ENCODE measurements around the gene BBOX1. TPM values are rescaled to one million over a fixed set of nuclear protein-coding genes. Genes with fewer than 3 reads are reported as not detected.

BBOX1 gene
- total RNA-seq, 1 donor from 2014 or later = under 0.01 TPM

- Histone ChIP-seq H3K27ac (ENCODE audit: low read depth, low read length) (no peak overlapping the region), H3K27me3 (ENCODE audit: control insufficient read depth in 3 of 3, insufficient read depth in 3 of 3, low read length in 3 of 3) (peaks cover 0 to 3% (median 0%) of the 10 kb centered on the region in 3 donors), H3K9ac (ENCODE audit: low read depth in 1 of 3, low read length in 3 of 3) (no peak overlapping the region), H3K4me3 (ENCODE audit: low read length in 3 of 3) (no peak overlapping the region), H3K4me1 (ENCODE audit: control insufficient read depth in 3 of 3, insufficient read depth in 3 of 3, low read length in 3 of 3) (no peaks in the 10 kb centered on the region), H3K36me3 (ENCODE audit: control insufficient read depth in 3 of 3, insufficient read depth in 3 of 3, low read length in 3 of 3) (no peaks in the 10 kb centered on the region), H3K9me3 (ENCODE audit: control insufficient read depth in 3 of 3, low read length in 3 of 3) (no peaks in the 10 kb centered on the region)
Measured at GRCh38 chr11:27025312-27025955, 15.2 kb upstream of the BBOX1 start.

- H3K27ac ChIP-seq (ENCODE audit: low read depth, low read length) = no peak overlapping the region
Measured at GRCh38 chr11:27025957-27026733, 14.5 kb upstream of the BBOX1 start.

GRCh38 chr11:27028561-27028965 lies 12.1 kb upstream of the BBOX1 start:
- Histone ChIP-seq H3K27ac (ENCODE audit: low read depth, low read length) (no peak overlapping the region), H3K9me3 (ENCODE audit: control insufficient read depth in 3 of 3, low read length in 3 of 3) (no peaks in the 10 kb centered on the region), H3K4me3 (ENCODE audit: low read length in 3 of 3) (no peak overlapping the region), H3K36me3 (ENCODE audit: control insufficient read depth in 3 of 3, insufficient read depth in 3 of 3, low read length in 3 of 3) (no peaks in the 10 kb centered on the region), H3K9ac (ENCODE audit: low read depth in 1 of 3, low read length in 3 of 3) (no peak overlapping the region), H3K4me1 (ENCODE audit: control insufficient read depth in 3 of 3, insufficient read depth in 3 of 3, low read length in 3 of 3) (no peaks in the 10 kb centered on the region), H3K27me3 (ENCODE audit: control insufficient read depth in 3 of 3, insufficient read depth in 3 of 3, low read length in 3 of 3) (peaks cover 0 to 3% (median 0%) of the 10 kb centered on the region in 3 donors)

More at GRCh38 chr11:27025957-27026733, 14.5 kb upstream of the BBOX1 start:
- Histone ChIP-seq H3K4me1 (ENCODE audit: control insufficient read depth in 3 of 3, insufficient read depth in 3 of 3, low read length in 3 of 3) (no peaks in the 10 kb centered on the region), H3K9ac (ENCODE audit: low read depth in 1 of 3, low read length in 3 of 3) (no peak overlapping the region), H3K36me3 (ENCODE audit: control insufficient read depth in 3 of 3, insufficient read depth in 3 of 3, low read length in 3 of 3) (no peaks in the 10 kb centered on the region), H3K4me3 (ENCODE audit: low read length in 3 of 3) (no peak overlapping the region), H3K9me3 (ENCODE audit: control insufficient read depth in 3 of 3, low read length in 3 of 3) (no peaks in the 10 kb centered on the region), H3K27me3 (ENCODE audit: control insufficient read depth in 3 of 3, insufficient read depth in 3 of 3, low read length in 3 of 3) (peaks cover 0 to 3% (median 0%) of the 10 kb centered on the region in 3 donors)

- Histone ChIP-seq H3K27me3 (ENCODE audit: control insufficient read depth in 3 of 3, insufficient read depth in 3 of 3, low read length in 3 of 3) (peaks cover 0 to 3% (median 0%) of the 10 kb centered on the region in 3 donors), H3K4me1 (ENCODE audit: control insufficient read depth in 3 of 3, insufficient read depth in 3 of 3, low read length in 3 of 3) (no peaks in the 10 kb centered on the region), H3K36me3 (ENCODE audit: control insufficient read depth in 3 of 3, insufficient read depth in 3 of 3, low read length in 3 of 3) (no peaks in the 10 kb centered on the region), H3K9me3 (ENCODE audit: control insufficient read depth in 3 of 3, low read length in 3 of 3) (no peaks in the 10 kb centered on the region), H3K4me3 (ENCODE audit: low read length in 3 of 3) (no peak overlapping the region), H3K9ac (ENCODE audit: low read depth in 1 of 3, low read length in 3 of 3) (no peak overlapping the region), H3K27ac (ENCODE audit: low read depth, low read length) (no peak overlapping the region)
Measured at GRCh38 chr11:27029966-27030365, 10.6 kb upstream of the BBOX1 start.

- H3K36me3 ChIP-seq (ENCODE audit: control insufficient read depth in 3 of 3, insufficient read depth in 3 of 3, low read length in 3 of 3) = no peaks in the 10 kb centered on the region
- no peaks in the 10 kb centered on the region for H3K4me1 ChIP-seq (ENCODE audit: control insufficient read depth in 3 of 3, insufficient read depth in 3 of 3, low read length in 3 of 3)
- H3K27me3 ChIP-seq (ENCODE audit: control insufficient read depth in 3 of 3, insufficient read depth in 3 of 3, low read length in 3 of 3) = peaks cover 0 to 3% (median 0%) of the 10 kb centered on the region in 3 donors
- H3K9me3 ChIP-seq (ENCODE audit: control insufficient read depth in 3 of 3, low read length in 3 of 3) = peaks cover 0 to 3% (median 0%) of the 10 kb centered on the region in 3 donors
- no peak overlapping the region for H3K27ac ChIP-seq (ENCODE audit: low read depth, low read length)
- no peak overlapping the region for H3K9ac ChIP-seq (ENCODE audit: low read depth in 1 of 3, low read length in 3 of 3)
- H3K4me3 ChIP-seq (ENCODE audit: low read length in 3 of 3) = no peak overlapping the region
Measured at GRCh38 chr11:27031754-27032153, 8.9 kb upstream of the BBOX1 start.

GRCh38 chr11:27039873-27040272 lies 742 bp upstream of the BBOX1 start:
- Histone ChIP-seq H3K27ac (ENCODE audit: low read depth, low read length) (no peak overlapping the region), H3K36me3 (ENCODE audit: control insufficient read depth in 3 of 3, insufficient read depth in 3 of 3, low read length in 3 of 3) (no peaks in the 10 kb centered on the region), H3K4me1 (ENCODE audit: control insufficient read depth in 3 of 3, insufficient read depth in 3 of 3, low read length in 3 of 3) (peaks cover 0 to 4% (median 3%) of the 10 kb centered on the region in 3 donors), H3K9ac (ENCODE audit: low read depth in 1 of 3, low read length in 3 of 3) (no peak overlapping the region), H3K9me3 (ENCODE audit: control insufficient read depth in 3 of 3, low read length in 3 of 3) (peaks cover 0 to 3% (median 0%) of the 10 kb centered on the region in 3 donors), H3K27me3 (ENCODE audit: control insufficient read depth in 3 of 3, insufficient read depth in 3 of 3, low read length in 3 of 3) (no peaks in the 10 kb centered on the region), H3K4me3 (ENCODE audit: low read length in 3 of 3) (no peak overlapping the region)

GRCh38 chr11:27041141-27041899 lies 705 bp downstream of the BBOX1 start:
- H3K9me3 ChIP-seq (ENCODE audit: control insufficient read depth in 3 of 3, low read length in 3 of 3) = peaks cover 0 to 2% (median 0%) of the 10 kb centered on the region in 3 donors
- H3K9ac ChIP-seq (ENCODE audit: low read depth in 1 of 3, low read length in 3 of 3) = no peak overlapping the region
- no peak overlapping the region for H3K27ac ChIP-seq (ENCODE audit: low read depth, low read length)
- H3K4me3 ChIP-seq (ENCODE audit: low read length in 3 of 3) = no peak overlapping the region
- H3K36me3 ChIP-seq (ENCODE audit: control insufficient read depth in 3 of 3, insufficient read depth in 3 of 3, low read length in 3 of 3) = no peaks in the 10 kb centered on the region
- H3K4me1 ChIP-seq (ENCODE audit: control insufficient read depth in 3 of 3, insufficient read depth in 3 of 3, low read length in 3 of 3) = peaks cover 0 to 4% (median 3%) of the 10 kb centered on the region in 3 donors
- H3K27me3 ChIP-seq (ENCODE audit: control insufficient read depth in 3 of 3, insufficient read depth in 3 of 3, low read length in 3 of 3) = no peaks in the 10 kb centered on the region

GRCh38 chr11:27046956-27047355 lies 6.3 kb downstream of the BBOX1 start:
- no peak overlapping the region for H3K4me3 ChIP-seq (ENCODE audit: low read length in 3 of 3)
- H3K9ac ChIP-seq (ENCODE audit: low read depth in 1 of 3, low read length in 3 of 3) = no peak overlapping the region
- H3K9me3 ChIP-seq (ENCODE audit: control insufficient read depth in 3 of 3, low read length in 3 of 3) = no peaks in the 10 kb centered on the region
- H3K27ac ChIP-seq (ENCODE audit: low read depth, low read length) = no peak overlapping the region
- H3K4me1 ChIP-seq (ENCODE audit: control insufficient read depth in 3 of 3, insufficient read depth in 3 of 3, low read length in 3 of 3) = no peaks in the 10 kb centered on the region
- no peaks in the 10 kb centered on the region for H3K36me3 ChIP-seq (ENCODE audit: control insufficient read depth in 3 of 3, insufficient read depth in 3 of 3, low read length in 3 of 3)
- no peaks in the 10 kb centered on the region for H3K27me3 ChIP-seq (ENCODE audit: control insufficient read depth in 3 of 3, insufficient read depth in 3 of 3, low read length in 3 of 3)

- no peak overlapping the region for H3K9ac ChIP-seq (ENCODE audit: low read depth in 1 of 3, low read length in 3 of 3)
- no peak overlapping the region for H3K27ac ChIP-seq (ENCODE audit: low read depth, low read length)
- H3K9me3 ChIP-seq (ENCODE audit: control insufficient read depth in 3 of 3, low read length in 3 of 3) = no peaks in the 10 kb centered on the region
- H3K36me3 ChIP-seq (ENCODE audit: control insufficient read depth in 3 of 3, insufficient read depth in 3 of 3, low read length in 3 of 3) = no peaks in the 10 kb centered on the region
- no peaks in the 10 kb centered on the region for H3K27me3 ChIP-seq (ENCODE audit: control insufficient read depth in 3 of 3, insufficient read depth in 3 of 3, low read length in 3 of 3)
- H3K4me3 ChIP-seq (ENCODE audit: low read length in 3 of 3) = no peak overlapping the region
- no peaks in the 10 kb centered on the region for H3K4me1 ChIP-seq (ENCODE audit: control insufficient read depth in 3 of 3, insufficient read depth in 3 of 3, low read length in 3 of 3)
Measured at GRCh38 chr11:27052668-27053067, 12.1 kb downstream of the BBOX1 start.

All from skeletal muscle tissue (tissue), 4 donors.